NT2/D1 (cell line): ENCODE data around the gene UBR2.

ENCODE experiments used
- SUZ12 ChIP-seq: IDR thresholded peaks from 2 replicates; pipeline ENCODE4 v1.6.1; 2011; ENCODE audit not compliant: insufficient read length, insufficient read depth; ENCODE audit errors: extremely low read depth
- YY1 ChIP-seq: IDR thresholded peaks from 2 replicates; pipeline ENCODE4 v1.6.1; 2011; ENCODE audit not compliant: insufficient read length, insufficient read depth
- ZNF274 ChIP-seq: IDR thresholded peaks from 2 replicates; pipeline ENCODE4 v1.6.1; 2011; ENCODE audit warnings: mild to moderate bottlenecking, low read depth, low read length

DNA sequence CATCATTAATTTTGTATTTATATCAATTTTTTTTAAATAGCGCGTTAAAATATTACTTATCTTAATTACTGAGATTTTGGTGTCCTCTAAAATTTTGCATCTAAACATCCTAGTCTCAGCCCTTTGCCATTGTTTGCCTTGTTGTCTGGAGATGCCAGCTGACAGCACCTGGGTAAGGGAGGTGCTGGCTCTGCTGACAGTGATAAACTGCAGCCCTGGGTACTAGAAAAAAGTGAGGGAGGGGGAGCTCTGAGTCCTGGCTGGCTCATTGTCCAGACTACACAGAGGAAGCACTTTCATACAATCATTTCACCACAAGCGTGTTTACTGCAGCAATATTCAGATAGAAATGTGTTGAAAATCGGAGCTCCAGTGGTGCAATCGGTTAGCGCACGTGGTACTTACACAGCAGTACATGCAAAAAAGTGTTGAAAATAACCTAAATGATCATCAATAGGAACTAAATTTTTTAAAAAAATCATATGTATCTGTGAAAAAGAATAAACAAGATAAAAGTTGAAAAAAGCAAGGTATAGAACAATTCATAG, 18.5 kb upstream of the UBR2 start:
- no peak for TF ChIP-seq ZNF274
- no peak for TF ChIP-seq YY1
- no peak for TF ChIP-seq SUZ12
